ENCODE results near the gene ARHGAP32.

DNA sequence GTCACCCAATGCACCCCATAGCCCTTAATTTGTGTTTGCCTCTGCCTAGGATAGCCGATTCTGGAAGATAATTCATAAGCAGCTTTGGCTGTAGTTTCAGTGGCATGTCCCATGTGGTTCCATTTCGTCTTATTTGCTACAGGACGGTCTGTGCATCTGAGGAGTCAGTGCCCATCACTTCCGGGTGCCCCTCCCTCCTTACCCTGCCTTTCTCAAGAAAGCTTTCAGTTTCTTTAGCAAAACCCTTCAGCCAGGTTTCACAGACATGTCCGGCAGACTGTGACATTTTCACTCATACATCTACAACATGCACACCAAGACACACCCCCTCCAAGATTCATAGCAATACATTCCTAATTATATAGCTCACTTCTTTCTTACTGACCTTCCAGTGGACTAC, 263.7 kb downstream of the ARHGAP32 start:
- TF ChIP-seq, protein P1, sequence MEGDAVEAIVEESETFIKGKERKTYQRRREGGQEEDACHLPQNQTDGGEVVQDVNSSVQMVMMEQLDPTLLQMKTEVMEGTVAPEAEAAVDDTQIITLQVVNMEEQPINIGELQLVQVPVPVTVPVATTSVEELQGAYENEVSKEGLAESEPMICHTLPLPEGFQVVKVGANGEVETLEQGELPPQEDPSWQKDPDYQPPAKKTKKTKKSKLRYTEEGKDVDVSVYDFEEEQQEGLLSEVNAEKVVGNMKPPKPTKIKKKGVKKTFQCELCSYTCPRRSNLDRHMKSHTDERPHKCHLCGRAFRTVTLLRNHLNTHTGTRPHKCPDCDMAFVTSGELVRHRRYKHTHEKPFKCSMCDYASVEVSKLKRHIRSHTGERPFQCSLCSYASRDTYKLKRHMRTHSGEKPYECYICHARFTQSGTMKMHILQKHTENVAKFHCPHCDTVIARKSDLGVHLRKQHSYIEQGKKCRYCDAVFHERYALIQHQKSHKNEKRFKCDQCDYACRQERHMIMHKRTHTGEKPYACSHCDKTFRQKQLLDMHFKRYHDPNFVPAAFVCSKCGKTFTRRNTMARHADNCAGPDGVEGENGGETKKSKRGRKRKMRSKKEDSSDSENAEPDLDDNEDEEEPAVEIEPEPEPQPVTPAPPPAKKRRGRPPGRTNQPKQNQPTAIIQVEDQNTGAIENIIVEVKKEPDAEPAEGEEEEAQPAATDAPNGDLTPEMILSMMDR (IDR thresholded peaks at IDR 0.05; ENCODE audit: low read depth, low read length) = no peak
- TF ChIP-seq POLR2A (IDR thresholded peaks at IDR 0.05; ENCODE audit: extremely low read depth, insufficient read length) = no peak
- TF ChIP-seq, protein P2, sequence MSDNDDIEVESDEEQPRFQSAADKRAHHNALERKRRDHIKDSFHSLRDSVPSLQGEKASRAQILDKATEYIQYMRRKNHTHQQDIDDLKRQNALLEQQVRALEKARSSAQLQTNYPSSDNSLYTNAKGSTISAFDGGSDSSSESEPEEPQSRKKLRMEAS (IDR thresholded peaks at IDR 0.05; ENCODE audit: low read depth, low read length) = no peak

Measured in NB4 (cell line).